ENCODE results near the gene CAMTA2. TPM values are rescaled to one million over a fixed set of nuclear protein-coding genes. Genes with fewer than 3 reads are reported as not detected.

Gene CAMTA2
- total and polyA plus RNA-seq, 5 experiments from 2014 or later, result 4.1 to 58.7 (median 18.9) TPM

DNA sequence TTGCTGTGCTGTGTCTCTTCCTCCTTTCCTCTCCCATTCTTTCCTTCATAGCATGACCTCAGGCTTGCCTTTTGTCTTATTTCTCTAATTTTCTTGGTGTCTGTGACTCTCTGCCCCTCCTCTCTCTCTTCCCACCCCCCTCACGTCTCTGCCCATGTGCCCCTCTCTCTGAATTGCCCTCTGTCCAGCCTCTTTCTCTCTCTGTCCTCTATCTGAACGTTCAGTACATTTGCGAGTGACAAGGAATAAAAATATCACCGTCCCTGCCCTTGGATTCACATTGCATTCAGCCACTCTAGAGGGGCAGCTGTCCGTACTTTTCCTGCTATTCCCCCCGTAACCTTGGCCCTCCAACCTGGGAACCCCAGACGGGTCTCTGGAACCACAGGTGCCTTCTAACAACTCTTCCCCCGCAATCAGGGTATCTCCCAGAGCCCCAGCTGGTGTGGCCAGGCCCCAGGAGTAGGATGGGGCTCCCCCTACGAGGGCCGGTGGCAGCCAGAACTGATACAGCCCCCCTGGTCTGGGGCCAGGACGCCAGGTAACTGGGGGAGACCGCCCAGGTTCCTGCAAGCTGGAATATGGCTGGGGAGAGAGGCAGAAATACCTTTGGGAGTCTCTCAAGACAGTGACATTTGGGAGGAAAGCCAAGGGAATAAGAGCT, 12.1 kb upstream of the CAMTA2 start:
- Mint-ChIP-seq H3K36me3 (peaks cover 5 to 34% (median 11%) of the 10 kb centered on the region in 3 donors), H3K9me3 (no peaks in the 10 kb centered on the region), H3K4me1 (peaks cover 17 to 29% (median 20%) of the 10 kb centered on the region in 4 donors), H3K27me3 (no peaks in the 10 kb centered on the region), H3K4me3 (peak overlapping the region; percentile 53 to 89 (median 80)), H3K27ac (peak overlapping the region in 9 of 10 donors; percentile 6 to 87 (median 73))
- no peak for DNase-seq
- POLR2A ChIA-PET, result interaction anchor here (3.2 kb wide), 1 partner anchor 52 kb away, joined by 21 read pairs; the partner anchor contains the start of gene PFN1
- no peak for ATAC-seq

DNA sequence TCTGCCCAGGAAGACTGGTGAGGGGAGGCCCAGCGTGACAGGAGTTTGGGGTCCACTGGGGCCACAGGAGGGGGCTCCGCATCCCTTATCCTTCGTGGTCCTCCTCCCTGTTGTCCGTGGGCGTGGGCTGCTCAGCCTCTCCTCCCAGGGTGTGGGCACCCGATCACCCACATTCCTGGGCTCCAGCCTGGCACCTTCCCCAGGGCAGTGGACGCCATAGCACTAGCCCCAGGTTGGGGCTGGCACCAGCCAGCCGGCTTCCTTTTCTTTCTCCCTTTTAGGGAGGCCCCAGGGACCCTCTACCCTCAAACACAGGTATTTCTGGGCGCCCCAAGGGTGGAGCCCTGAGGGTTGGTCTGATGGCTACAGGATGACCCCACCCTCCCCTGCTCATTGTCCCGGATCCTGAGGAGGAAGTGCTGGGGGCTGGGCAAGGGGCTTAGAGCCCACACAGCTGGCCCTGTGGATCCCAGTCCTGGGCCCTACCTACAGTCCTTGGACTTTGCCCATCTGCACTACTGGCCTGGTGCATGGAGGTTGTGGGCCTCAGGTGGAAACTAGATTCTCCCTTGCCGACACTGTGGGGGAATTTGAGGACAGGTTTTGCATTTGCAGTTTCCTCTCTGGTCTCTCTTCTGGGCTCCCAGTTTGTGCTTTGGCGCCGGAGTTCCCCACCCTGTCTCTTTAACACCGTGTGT, 11.4 kb upstream of the CAMTA2 start:
- Mint-ChIP-seq H3K27ac (peak overlapping the region in 9 of 10 donors; percentile 17 to 87 (median 79)), H3K27me3 (no peaks in the 10 kb centered on the region), H3K36me3 (peaks cover 2 to 27% (median 5%) of the 10 kb centered on the region in 3 donors), H3K9me3 (no peaks in the 10 kb centered on the region), H3K4me1 (peaks cover 17 to 29% (median 20%) of the 10 kb centered on the region in 4 donors), H3K4me3 (peak overlapping the region; percentile 70 to 89 (median 80))
- ATAC-seq, result peak in 1 of 2 donors; percentile 30
- POLR2A ChIA-PET, result interaction anchor here (0.7 to 3.2 kb wide), 6 partner anchors 10 to 51 kb away, joined by 3 to 26 read pairs (median 12); partner anchors contain the start of genes CAMTA2, PFN1 and SPAG7
- DNase-seq, result peak in 2 of 10 donors; percentile 9 to 12

DNA sequence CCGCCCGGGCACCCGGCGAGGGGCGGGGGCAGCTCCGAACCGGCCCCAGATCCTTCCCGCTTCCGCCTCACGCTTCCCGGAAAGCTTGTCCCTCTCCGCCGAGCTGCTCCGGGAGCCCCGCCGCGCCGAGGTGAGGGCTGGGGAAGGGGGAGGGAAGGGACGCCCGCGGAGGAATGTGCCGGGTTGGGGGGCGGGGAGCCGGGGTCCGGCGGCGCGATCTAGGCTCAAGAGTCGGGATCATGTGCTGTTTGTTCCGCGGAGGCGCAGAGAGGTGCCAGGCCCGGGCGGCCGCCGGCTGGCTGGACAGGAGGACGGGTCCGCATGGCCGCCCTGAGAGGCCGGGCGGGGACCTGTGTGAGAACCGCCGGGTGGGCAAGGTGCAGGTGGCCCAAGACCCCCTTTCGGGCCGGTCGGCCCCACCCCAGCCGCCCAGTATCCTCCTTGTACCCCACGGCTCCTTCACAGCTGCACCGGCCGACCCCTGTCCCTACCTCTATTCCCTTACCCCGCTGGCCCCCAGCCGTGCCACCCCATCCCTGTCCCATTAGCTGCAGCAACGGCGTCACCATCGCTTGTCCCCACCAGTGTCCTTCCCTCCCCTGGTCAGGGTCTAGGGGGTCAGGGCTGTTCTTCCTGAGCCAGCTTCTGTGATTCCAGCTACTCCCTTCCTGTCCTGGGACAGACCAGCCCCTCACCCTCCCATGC, 10.7 kb upstream of the CAMTA2 start:
- POLR2A ChIA-PET, result interaction anchor here (0.6 to 3.2 kb wide), 17 partner anchors 9 to 290 kb away, joined by 3 to 26 read pairs (median 4); partner anchors contain the start of genes C17orf107, CAMTA2, PFN1 and RNF167
- peak in 1 of 2 donors; percentile 3 for ATAC-seq
- peak in 1 of 10 donors; percentile 7 for DNase-seq
- no peaks in the 10 kb centered on the region for H3K9me3 Mint-ChIP-seq
- H3K27ac Mint-ChIP-seq, result peak overlapping the region in 4 of 10 donors; percentile 46 to 87 (median 79)
- peaks cover 17 to 29% (median 20%) of the 10 kb centered on the region in 4 donors for H3K4me1 Mint-ChIP-seq
- H3K36me3 Mint-ChIP-seq, result peaks cover 0 to 20% (median 5%) of the 10 kb centered on the region in 3 donors
- H3K27me3 Mint-ChIP-seq, result no peaks in the 10 kb centered on the region
- H3K4me3 Mint-ChIP-seq, result peak overlapping the region; percentile 70 to 89 (median 80)

DNA sequence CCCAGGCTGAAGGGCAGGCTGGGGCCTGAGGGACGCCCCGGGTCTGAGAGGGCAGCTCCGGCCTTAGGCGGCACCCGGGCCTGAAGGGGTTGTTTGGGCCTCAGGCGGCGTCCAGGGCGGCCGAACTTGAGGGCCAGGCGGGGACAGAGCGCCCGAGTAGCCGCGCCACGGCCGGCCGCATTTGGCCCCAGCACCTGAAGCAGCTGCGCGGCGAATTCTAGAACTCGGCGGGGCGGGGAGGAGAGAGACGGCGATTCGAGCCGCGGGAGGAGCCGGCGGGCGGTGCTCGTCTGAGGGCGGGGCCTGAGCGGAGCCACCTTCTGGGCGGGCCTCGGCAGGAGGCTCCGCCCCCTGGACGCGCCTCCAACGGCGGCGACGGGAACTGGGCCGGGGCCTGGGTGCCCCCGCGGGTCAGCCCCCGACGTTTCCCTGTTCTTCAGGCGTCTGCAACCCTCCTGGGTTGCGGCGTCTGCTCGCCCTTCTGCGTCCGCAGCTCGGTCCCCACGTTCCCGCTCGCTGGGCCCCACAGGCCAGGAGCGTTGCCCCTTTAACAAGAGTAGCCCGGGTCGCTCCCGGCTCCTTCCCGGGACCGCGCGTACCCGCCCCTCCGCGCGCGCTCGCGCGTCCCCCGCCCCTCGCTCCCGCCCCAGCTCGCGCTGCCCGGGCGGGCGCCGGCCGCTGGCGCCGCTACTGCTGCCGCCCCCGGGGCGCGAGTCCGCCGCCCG, 10.0 kb upstream of the CAMTA2 start, which contains the start of the genes INCA1 and KIF1C:
INCA1 (minus strand) TSS at position 221 of the 725 bp plus-strand sequence. CDS start 3,085 bp downstream, outside the sequence.
KIF1C (plus strand) TSS at position 649 of the 725 bp plus-strand sequence. CDS start 2,297 bp downstream, outside the sequence.
- Mint-ChIP-seq H3K9me3 (no peaks in the 10 kb centered on the region), H3K27ac (peak within 1 kb of the TSS; percentile 66 to 95 (median 86)), H3K36me3 (peaks cover 0 to 13% (median 0%) of the 10 kb centered on the region in 3 donors), H3K27me3 (no peaks in the 10 kb centered on the region), H3K4me1 (peaks cover 17 to 29% (median 20%) of the 10 kb centered on the region in 4 donors), H3K4me3 (peak within 1 kb of the TSS; percentile 76 to 91 (median 84))
- POLR2A ChIA-PET, result interaction anchor here (0.8 to 3.2 kb wide), 15 partner anchors 9 to 289 kb away, joined by 3 to 26 read pairs (median 4); partner anchors contain the start of genes C17orf107, CAMTA2, PFN1 and RNF167
- peak; percentile 91 to 95 for ATAC-seq
- peak; percentile 82 to 96 (median 90) for DNase-seq

DNA sequence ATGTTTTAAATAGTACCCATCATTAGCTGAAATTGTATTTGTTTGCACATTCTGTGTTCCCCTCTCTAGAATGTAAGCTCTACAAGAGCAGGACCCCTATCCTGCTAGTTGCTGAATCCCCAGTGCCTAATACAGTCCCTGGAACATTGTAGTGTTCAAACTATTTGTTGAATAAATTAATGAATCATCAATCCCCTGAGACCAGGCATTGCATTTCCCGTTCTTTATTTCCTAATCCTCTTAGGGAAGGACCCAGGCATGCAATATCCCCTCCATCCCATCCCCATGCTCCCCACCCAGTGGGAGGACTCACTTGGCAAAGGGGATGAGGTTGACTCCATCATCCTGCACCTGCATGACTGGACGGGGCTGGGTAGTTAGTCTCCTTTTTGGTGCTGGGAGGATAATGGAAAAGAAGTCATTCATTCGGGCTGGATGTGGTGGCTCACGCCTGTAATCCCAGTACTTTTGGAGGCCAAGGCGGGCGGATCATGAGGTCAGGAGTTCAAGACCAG, 6.7 kb upstream of the CAMTA2 start:
- ATAC-seq (no peak), DNase-seq (no peak)
- H3K4me1 Mint-ChIP-seq, result peaks cover 20 to 28% (median 22%) of the 10 kb centered on the region in 4 donors
- no peaks in the 10 kb centered on the region for H3K27me3 Mint-ChIP-seq
- H3K36me3 Mint-ChIP-seq, result no peaks in the 10 kb centered on the region
- H3K27ac Mint-ChIP-seq, result no peak overlapping the region
- no peak overlapping the region for H3K4me3 Mint-ChIP-seq
- POLR2A ChIA-PET, result interaction anchor here (0.6 to 1.6 kb wide), 2 partner anchors 26 to 664 kb away, joined by 3 to 6 read pairs; partner anchors contain the start of gene SPAG7
- no peaks in the 10 kb centered on the region for H3K9me3 Mint-ChIP-seq

DNA sequence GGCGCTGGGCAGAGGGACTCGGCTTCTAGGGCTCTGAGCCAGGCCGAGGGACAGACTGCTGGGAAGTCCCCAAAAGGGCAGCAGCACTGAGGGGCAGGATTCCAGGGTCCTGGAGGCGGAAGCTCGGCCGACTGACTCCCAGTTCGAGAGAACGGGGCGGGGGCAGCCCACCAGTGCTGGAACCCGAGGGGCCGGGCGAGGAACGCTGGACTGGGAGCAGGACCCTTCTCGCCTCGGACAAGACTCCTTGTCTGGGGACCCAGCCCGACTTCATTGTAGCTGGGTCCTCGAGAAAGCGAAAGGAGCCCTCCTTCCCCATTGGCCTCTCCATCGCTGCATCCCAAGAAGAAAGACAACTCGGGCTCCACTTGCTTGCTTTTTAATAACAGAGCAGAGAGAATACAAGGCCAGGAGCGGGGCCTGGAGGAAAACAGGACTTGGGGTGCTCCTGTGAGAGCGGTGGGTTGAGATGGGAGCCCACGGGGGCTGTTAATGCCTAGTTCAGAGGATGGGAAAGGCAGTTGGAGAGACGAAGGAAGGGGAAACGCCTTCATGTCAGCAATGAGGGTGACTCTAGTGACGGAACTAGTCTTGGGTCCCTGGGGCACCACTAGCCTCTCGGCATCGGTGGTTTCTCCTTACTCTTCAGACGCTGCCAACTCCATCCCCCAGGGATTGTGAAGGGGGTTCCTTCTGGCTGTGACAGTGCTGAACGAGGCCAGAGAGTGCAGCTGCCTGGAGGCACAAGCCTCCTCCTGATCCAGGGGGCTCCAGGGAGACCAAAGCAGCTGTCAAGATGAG, 492 bp upstream of the CAMTA2 start:
- POLR2A ChIA-PET, result interaction anchor here (0.6 to 5.7 kb wide), 15 partner anchors 10 to 198 kb away, joined by 3 to 42 read pairs (median 4); partner anchors contain the start of genes C17orf107, CHRNE, INCA1 and KIF1C
- ATAC-seq (peak; percentile 21 to 25), DNase-seq (peak in 2 of 10 donors; percentile 10)
- H3K36me3 Mint-ChIP-seq, result peaks cover 0 to 19% (median 0%) of the 10 kb centered on the region in 3 donors
- H3K4me1 Mint-ChIP-seq, result peaks cover 30 to 49% (median 40%) of the 10 kb centered on the region in 4 donors
- peak overlapping the region; percentile 83 to 97 (median 91) for H3K4me3 Mint-ChIP-seq
- H3K27me3 Mint-ChIP-seq, result no peaks in the 10 kb centered on the region
- H3K9me3 Mint-ChIP-seq, result no peaks in the 10 kb centered on the region
- H3K27ac Mint-ChIP-seq, result peak overlapping the region; percentile 85 to 97 (median 95)

DNA sequence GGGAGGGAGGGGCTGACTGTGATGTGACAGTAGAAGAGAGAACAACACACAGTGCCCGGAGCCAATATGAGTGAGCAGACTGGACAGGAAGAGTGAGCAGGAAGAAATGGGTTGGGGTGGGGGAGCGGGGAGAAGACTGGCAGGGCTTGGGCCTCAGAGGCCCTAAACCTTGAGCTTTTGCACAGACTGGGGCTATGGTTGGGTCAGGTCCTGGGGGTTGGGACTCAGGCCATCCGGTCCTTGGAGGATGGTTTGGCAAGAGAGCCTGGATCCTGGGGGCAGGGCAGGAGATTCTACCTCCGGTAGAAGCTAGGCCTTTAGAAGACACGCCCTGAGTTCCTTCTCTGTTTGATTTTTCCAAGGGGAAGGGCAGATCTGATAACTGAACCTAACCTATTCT, 1.1 kb downstream of the CAMTA2 start:
- peak in 1 of 10 donors; percentile 42 for DNase-seq
- H3K27me3 Mint-ChIP-seq, result no peaks in the 10 kb centered on the region

DNA sequence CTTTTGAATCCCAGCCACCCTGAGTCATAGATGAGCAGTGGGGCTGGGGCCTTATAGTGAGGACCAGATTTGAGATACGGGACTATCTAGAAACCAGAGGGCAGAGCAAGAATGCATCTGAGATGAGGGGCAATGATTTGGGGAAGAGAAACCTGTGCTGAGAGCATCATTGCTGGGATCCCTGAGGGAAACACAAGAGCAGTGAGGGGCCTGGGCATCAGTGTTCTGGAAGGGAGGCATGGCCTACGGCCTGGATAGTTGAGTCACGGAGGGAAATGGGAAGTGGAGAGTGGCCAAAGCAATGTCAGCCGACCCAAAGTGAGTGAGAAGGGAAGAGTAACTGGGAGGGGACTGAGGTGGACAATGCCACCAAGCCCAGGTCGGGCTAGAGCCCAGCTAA, 5.2 kb downstream of the CAMTA2 start:
- POLR2A ChIA-PET, result no interaction called here
- no peaks in the 10 kb centered on the region for H3K27me3 Mint-ChIP-seq
- H3K27ac Mint-ChIP-seq, result peak overlapping the region in 4 of 10 donors; percentile 59 to 79 (median 68)
- DNase-seq (no peak), ATAC-seq (no peak)
- peaks cover 22 to 48% (median 38%) of the 10 kb centered on the region in 4 donors for H3K4me1 Mint-ChIP-seq
- no peak overlapping the region for H3K4me3 Mint-ChIP-seq
- H3K9me3 Mint-ChIP-seq, result no peaks in the 10 kb centered on the region
- peaks cover 0 to 64% (median 6%) of the 10 kb centered on the region in 3 donors for H3K36me3 Mint-ChIP-seq

More for the DNA sequence above, 1.1 kb downstream of the CAMTA2 start:
- Mint-ChIP-seq H3K27ac (peak overlapping the region; percentile 84 to 97 (median 94)), H3K9me3 (no peaks in the 10 kb centered on the region), H3K36me3 (peaks cover 0 to 33% (median 0%) of the 10 kb centered on the region in 3 donors), H3K4me3 (peak overlapping the region; percentile 83 to 97 (median 91)), H3K4me1 (peaks cover 28 to 53% (median 45%) of the 10 kb centered on the region in 4 donors)
- ATAC-seq, result no peak
- POLR2A ChIA-PET, result interaction anchor here (0.6 to 5.7 kb wide), 12 partner anchors 9 to 86 kb away, joined by 3 to 42 read pairs (median 4); partner anchors contain the start of genes INCA1, KIF1C, PFN1 and RNF167

DNA sequence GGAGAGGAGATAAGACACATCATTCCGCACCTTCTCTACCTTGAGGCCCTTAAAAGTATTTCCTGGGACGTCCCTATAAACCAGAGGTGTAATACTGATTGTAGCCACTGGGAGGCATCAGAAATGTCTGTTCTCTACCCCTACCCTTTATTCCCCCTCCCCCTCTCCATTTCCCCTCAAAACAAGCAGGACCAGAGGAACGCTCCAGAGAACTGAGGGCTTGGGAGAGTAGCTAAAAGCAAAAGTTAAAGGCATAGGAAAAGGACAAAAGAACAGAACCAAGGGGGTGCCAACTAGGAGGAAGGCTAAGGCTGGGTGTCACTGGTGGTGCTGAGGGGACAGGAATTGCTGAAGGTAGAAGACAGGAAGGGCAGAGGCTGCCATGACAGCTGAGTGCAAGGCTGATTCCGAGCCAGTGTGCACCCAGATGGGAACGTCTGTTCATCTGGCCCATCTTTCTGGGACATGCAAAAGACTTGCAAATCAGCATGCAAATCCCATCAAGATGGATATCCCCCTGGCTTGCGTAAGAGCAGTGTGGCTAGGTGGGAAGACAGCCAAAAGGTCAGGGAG, 6.7 kb downstream of the CAMTA2 start:
- POLR2A ChIA-PET, result interaction anchor here (0.6 to 6.0 kb wide), 6 partner anchors 9 to 217 kb away, joined by 3 to 37 read pairs (median 4); partner anchors contain the start of genes ENO3, PFN1 and SPAG7
- H3K27ac Mint-ChIP-seq, result peak overlapping the region; percentile 23 to 92 (median 82)
- peaks cover 18 to 38% (median 25%) of the 10 kb centered on the region in 4 donors for H3K4me1 Mint-ChIP-seq
- DNase-seq (peak in 8 of 10 donors; percentile 33 to 74 (median 62)), ATAC-seq (peak; percentile 84 to 87)
- no peaks in the 10 kb centered on the region for H3K27me3 Mint-ChIP-seq
- H3K36me3 Mint-ChIP-seq, result peaks cover 0 to 70% (median 8%) of the 10 kb centered on the region in 3 donors
- H3K9me3 Mint-ChIP-seq, result no peaks in the 10 kb centered on the region
- peak overlapping the region in 6 of 10 donors; percentile 6 to 80 (median 33) for H3K4me3 Mint-ChIP-seq

DNA sequence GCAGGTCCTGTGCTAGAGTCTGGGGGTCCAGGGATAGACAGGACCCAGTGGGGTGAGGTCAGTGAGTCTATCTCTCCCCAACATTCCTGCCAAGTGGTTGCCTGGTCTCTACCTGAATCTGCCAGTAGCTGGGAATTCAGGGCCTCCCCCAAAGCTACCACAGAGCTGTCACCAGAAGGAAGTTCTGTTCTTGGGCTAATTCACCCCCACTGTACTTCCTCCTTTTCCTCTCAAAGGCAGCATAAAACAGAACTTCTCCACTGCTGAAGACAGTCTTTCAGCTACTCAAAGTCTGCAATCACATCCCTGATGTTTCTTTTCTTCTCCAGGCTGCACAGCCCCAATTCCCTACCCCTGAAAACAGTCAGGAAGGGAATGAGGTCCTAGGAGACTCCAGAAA, 8.7 kb downstream of the CAMTA2 start:
- ATAC-seq, result no peak
- peaks cover 18 to 38% (median 25%) of the 10 kb centered on the region in 4 donors for H3K4me1 Mint-ChIP-seq
- H3K9me3 Mint-ChIP-seq, result no peaks in the 10 kb centered on the region
- DNase-seq, result no peak
- POLR2A ChIA-PET, result interaction anchor here (6.0 kb wide), 1 partner anchor 10 kb away, joined by 37 read pairs; the partner anchor contains the start of gene SPAG7
- H3K27me3 Mint-ChIP-seq, result no peaks in the 10 kb centered on the region
- H3K36me3 Mint-ChIP-seq, result peaks cover 0 to 78% (median 8%) of the 10 kb centered on the region in 3 donors
- H3K27ac Mint-ChIP-seq, result no peak overlapping the region
- H3K4me3 Mint-ChIP-seq, result no peak overlapping the region
